Measurements from ENCODE around the gene HECTD4.
"Not testable (repeated sequence)": the region's sequence is repeated elsewhere in the genome, so short reads cannot be mapped to it uniquely, and the experiment has no call there.

The HECTD4 gene

DNA sequence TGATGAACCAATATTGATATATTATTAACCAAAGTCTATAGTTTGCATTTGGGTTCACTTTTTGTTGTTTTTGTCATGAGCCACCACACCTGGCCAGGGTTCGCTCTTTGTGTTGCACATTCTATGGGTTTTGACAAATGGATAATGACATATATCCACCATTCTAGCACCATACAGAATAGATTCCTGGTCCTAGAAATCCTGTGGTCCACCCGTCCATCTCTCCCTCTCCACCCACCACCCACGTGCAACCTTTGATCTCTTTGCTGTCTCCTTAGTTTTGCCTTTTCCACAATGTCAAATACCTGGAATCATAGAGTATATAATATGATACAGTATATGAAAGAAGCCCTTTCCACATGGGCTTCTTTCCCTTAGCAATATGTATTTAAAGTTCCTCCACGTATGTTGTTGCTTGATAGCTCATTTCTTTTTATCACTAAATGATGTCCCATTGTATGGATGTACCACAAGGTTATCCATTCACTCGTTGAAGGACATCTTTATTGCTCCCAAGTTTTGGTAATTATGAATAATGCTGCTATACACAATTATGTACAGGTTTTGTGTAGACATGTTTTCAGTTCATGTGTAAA, 19.8 kb upstream of the HECTD4 start:
- DNase-seq, result no peak

DNA sequence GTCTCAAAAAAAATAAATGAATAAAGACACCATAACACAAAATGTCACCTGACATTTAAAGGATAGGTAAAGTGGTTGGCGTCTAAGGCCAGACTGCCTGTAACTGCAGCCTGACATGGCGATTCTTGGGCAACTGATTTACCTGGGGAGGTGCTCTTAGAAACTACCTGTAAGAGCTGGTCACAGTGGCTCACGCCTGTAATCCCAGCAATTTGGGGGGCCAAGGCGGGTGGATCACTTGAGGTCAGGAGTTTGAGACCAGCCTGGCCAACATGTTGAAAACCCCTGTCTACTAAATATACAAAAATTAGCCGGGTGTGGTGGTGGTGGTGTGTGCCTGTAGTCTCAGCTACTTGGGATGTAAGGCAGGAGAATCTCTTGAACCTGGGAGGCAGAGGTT, 18.8 kb upstream of the HECTD4 start:
- no peak for DNase-seq

DNA sequence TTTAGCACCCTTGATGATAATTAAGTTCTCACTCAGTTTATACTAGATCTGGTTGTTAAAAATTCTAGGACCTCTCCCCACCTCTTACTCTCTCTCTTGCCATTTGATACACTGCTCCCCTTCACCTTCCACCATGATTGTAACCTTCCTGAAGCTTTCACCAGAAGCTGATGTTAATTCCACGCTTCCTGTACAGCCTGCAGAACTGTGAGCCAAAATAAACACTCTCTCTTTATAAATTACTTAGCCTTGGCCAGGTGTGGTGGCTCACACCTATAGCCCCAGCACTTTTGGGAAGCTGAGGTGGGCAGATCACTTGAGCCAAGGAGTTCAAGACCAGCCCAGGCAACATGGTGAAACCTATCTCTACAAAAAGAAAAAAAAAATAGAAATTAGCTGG, 11.1 kb upstream of the HECTD4 start:
- DNase-seq, result no peak

DNA sequence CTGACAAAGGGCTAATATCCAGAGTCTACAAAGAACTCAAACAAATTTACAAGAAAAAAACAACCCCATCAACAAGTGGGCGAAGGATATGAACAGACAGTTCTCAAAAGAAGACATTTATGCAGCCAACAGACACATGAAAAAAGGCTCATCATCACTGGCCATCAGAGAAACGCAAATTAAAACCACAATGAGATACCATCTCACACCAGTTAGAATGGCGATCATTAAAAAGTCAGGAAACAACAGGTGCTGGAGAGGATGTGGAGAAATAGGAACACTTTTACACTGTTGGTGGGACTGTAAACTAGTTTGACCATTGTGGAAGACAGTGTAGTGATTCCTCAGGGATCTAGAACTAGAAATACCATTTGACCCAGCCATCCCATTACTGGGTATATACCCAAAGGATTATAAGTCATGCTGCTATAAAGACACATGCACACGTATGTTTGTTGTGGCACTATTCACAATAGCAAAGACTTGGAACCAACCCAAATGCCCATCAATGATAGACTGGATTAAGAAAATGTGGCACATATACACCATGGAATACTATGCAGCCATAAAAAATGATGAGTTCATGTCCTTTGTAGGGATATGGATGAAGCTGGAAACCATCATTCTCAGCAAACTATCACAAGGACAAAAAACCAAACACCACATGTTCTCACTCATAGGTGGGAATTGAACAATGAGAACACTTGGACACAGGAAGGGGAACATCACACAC, 7.9 kb upstream of the HECTD4 start:
- not testable (repeated sequence) for DNase-seq

DNA sequence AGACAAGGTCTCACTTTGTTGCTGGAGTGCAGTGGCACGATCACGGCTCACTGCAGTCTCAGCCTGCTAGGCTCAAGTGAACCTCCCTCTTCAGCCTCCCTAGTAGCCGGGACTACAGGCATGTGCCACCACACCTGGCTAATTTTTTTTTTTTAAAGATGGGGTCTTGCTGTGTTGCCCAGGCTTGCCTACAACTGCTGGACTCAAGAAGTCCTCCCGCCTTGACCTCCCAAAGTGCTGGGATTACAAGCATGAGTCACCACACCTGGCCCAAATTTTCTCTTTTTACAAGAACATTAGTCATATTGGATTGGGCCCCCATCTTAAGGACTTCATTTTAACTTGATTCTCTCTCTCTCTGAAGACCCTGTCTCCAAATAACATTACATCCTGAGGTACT, 7.0 kb upstream of the HECTD4 start:
- DNase-seq, result no peak

DNA sequence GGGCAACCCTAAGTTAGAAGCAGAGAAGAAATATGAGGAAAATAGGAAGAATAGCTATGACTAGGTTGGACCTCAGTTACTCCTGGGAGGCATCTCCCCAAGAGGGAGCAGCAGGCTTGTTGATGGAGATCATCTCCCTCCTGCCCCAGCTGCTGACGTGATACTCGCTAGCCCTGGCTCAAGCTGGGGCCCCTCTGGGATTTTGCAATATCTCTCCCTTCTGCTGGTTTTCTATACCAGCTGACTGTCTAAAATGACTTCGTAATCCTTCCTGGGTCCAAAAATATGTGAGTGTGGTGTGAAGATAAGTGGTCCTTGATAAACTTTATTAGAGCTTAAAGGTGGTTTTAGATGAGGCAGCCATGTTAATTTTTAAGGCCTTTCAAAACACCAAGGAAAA, 4.5 kb upstream of the HECTD4 start:
- DNase-seq, result no peak

DNA sequence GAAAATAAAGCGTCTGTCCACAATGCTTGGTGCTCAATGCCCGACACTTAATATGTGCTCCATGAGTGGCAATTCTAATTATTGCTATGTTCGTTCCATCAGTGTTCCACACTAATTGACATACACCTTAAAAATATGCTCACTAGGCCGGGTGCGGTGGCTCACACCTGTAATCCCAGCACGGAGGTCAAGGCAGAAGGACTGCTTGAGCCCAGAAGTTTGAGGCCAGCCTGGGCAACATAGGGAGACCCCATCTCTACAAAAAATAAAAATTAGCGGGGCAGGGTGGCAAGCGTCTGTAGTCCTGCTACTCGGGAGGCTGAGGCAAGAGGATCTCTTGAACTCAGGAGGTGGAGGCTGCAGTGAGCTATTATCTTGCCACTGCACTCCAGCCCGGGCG, 635 bp upstream of the HECTD4 start:
- no peak for DNase-seq

DNA sequence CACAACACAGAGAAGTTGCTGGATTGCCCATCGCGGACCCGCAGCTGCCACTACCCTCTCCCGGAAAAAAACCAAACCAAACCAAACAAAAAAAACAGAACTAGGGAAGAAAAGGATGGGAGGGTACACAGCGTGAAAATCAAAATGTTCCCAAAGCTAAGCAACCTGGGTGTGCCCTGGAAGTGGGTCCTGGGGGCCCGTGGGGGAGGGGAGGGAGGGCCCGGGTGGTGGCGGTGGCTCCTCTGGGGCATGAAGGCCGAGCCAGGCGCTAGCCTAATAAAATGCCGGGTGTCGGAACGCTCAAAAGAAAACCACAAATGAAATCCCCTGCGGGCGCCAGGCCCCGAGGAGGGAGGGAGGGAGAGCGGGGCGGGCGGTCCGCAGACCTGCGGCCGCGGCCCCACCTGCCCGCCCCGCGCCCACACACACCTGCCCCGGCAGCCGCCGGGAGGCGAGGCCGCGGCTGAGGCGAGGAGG, 787 bp downstream of the HECTD4 start:
- DNase-seq, result no peak

DNA sequence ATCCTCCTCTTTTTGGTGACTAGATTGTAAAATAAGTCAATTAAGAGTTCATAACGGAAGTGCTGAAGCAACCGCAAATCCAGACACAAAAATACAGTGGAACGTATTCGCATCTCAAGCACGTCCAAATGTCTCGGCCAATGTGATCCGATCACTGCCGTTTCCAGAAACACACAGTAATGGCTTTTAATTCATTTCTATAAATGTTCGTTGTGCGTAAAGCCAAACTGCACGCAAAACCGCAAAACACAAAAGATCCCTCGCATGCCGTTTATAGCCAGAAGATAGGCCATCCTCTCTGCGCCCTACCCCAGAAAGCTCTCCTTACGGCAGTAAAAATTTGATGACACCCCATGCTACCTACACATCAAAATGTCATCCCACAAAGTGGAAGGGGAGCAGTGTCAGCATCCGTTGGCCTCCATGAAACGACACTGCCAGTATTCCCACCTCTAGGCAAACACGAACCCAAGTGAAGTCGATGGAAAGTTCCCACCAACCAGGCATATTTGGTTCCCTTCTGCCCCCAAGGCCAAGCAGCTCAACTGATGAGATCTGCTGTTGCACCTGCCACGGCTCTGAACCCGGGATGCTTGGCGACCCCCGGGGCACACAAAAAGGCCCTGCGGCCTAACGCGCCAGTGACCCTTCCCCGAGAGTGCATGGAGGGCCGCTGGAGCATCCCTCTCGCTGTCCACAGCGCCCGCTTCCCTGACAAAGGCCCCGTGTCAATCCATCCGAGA, 1.4 kb downstream of the HECTD4 start:
- no peak for DNase-seq

DNA sequence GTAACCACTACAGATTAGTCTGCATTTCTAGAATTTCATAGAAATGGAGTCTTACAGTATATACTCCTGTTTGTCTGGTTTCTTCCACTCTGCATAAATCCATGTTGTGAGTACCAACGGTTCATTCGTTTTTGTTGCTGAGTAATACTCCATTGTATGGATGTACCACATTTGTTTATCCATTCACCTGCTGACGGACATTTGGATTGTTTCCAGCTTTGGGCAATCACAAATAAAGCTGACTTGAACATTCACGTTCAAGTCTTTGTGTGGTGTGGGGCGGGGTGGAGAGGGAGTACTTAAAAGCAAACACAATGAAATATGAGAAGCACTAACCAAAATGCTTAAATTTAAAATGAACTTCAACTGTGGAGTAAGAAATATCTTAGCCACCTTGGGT, 7.1 kb downstream of the HECTD4 start:
- DNase-seq, result no peak

DNA sequence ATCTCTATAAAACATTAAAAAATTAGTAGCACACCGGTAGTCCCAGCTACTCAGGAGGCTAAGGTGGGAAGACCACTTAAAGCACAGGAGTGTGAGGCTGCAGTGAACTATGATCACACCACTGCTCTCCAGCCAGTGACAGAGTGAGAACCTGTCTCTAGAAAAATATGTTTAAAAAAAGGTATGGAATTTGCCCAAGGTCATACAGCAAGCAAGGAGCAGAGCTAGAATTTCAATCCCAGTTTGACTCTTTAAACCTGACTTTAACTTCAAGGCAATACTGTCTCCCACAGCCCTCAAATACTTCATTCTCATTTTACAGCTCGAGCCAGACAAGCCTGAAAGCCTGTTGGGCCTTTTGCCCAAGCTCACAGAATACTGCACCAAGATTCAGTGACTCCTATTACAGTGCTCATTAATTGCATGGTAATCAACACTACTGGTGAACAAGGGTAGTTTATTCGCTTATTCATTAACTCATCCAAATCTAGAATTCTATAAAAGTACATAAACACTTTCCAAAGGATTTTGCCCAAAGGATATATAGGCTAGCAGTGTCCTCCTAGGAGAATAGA, 8.0 kb downstream of the HECTD4 start:
- no peak for DNase-seq

DNA sequence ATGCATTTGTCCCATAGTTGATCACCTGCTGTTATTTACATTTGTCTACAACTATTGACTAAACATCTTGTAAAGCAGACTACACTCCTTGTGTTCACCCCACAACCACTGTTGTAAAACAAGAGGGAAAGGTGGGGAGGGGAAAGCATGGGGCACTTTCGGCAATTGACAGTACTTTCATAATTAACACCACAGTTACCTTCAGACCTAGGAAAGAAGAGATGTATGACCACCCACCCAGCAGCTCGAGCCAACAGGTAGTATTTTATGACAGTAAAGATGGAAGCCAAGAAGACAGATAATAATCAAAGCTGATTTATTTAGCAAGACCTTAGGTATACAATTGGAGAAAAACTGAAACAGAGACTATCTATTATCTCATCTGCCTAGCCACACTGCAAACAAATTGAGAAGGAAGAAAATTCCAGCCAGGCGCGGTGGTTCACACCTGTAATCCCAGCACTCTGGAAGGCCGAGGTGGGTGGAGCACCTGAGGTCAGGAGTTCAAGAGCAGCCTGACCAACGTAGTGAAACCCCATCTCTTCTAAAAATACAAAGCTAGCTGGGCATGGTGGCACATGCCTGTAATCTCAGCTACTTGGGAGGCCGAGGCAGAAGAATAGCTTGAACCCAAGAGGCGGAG, 11.2 kb downstream of the HECTD4 start:
- no peak for DNase-seq

DNA sequence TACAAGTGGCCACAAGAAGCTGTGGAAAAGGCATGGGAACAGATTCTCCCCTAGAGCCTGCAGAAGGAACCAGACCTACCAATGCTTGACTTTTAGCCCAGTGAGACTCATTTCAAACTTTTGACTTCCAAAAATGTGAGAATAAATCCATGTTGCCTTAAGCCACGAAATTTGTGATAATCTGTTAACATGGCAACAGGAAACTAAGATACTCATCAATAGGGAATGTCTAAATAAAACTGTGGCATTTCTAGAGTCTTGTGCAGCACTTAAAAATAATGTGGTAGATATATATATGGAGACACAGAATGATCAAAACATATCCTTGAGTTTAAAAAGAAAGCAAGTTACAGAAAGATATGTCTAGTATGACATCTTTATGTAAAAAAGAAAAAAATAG, 12.0 kb downstream of the HECTD4 start:
- no peak for DNase-seq

DNA sequence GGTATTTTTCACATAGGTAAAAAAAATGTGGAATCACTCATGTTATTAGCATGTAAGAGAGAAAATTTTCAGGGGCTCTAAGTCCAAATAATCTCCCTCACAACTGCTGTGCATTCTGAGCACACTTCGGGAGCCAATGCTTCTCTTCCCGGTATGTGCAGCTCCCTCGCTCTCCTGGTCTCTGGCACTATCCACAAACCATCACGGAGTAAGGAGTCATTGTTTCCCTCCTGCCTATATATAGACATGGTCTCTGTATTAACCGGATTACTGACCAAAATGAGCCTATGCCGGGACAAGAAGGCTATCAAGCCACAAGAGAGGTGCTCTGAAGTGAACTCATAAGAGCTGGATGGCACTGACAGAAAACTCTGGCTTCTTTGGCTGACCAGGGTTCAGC, 13.4 kb downstream of the HECTD4 start:
- DNase-seq, result no peak

DNA sequence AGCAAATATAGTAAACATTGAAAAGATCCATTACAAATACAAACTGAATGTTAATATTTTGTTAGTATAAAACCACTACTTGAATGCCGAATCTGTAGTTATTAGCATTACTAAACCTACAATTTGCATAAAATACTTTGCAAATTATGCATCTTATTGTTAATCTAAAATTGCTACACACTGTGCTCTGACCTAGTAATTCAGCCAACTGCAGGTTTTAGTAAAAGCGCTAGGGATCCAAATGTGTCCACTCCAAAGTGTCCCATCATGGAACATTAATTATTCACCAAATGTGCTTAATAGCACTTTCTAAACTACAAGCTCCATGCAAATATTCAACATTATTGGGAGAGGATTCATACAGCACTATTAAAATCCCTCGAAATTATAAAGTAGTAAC, 14.3 kb downstream of the HECTD4 start:
- DNase-seq, result no peak

DNA sequence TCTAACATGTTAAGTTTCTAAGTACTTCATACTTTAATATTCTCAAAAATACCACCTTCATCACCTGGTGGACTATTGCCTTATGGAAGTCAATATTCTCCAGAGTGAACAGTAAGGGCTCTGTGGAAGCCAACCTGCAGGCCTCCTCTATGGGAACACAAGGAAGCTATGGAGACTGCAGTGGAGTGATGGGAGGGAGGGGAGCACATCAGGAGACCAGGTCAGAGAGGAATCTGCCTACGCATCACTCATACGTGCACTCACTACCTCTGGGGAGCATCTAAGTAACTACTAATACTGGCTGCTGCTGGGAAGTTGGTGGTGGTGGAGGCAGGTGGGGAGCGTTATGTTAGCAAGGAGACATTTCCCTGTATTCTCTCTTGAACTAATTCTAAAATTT, 19.9 kb downstream of the HECTD4 start:
- no peak for DNase-seq

DNA sequence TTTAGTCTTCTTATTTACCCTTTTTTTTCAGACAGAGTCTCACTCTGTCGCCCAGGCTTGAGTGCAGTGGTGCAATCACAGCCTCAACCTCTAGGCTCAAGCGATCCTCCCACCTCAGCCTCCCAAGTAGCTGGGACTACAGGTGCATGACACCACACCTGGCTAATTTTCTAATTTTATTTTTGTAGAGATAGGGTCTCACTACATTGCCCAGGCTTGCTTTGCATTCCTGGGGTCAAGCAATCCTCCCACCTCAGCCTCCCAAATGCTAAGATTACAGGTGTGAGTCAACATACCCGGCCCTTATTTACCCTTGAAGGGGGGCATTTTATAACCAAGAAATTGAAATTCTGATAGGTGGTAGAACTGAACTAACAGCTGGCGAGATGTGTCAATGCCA, 21.0 kb downstream of the HECTD4 start:
- no peak for DNase-seq

DNA sequence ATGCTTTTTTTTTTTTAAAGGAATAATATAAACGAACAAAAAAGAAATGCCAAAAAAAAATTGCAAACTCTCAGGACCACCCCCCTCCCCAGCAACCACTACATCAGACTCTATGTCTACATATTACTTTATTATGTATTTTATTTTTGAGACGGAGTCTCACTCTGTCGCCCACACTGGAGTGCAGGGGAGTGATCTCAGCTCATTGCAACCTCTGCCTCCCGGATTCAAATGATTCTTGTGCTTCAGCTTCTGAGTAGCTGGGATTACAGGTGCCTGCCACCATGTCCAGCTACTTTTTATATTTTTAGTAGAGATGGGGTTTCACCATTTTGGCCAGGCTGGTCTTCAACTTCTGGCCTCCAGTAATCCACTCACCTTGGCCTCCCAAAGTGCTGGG, 22.9 kb downstream of the HECTD4 start:
- DNase-seq, result no peak

DNA sequence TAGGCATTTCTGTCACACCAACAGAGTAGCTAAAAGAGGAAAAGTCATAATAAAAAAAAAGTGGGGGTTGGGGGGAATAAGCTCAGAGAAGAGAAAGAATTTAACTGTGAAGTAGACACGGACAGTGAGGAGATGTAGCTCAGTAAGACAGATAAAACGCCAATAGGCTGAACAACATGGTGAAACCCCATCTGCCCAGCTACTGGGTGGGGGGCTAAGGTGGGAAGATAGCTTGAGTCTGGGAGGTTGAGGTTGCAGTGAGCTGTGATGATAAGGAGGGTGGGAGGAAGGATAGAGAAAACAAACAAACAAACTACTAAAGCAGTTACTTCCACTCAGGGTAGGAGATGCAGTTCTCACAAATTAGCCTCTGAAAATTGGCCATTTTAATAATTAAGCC, 25.0 kb downstream of the HECTD4 start:
- no peak for DNase-seq

DNA sequence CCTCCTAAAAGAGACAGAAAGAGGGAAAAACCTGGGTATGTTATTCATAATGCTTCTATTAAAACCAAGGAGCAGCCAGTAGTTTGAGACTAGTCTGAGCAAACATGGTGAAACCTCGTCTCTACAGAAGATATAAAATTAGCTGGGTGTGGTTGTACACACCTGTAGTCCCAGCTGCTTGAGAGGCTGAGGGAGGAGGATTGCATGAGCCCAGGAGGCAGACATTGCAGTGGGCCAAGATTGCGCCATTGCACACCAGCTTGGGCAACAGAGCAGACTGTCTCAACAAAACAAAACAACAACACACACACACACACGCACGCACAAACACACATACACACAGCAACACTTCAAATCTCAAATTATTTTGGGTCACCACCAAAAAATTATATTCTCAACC, 27.8 kb downstream of the HECTD4 start:
- DNase-seq, result no peak

DNA sequence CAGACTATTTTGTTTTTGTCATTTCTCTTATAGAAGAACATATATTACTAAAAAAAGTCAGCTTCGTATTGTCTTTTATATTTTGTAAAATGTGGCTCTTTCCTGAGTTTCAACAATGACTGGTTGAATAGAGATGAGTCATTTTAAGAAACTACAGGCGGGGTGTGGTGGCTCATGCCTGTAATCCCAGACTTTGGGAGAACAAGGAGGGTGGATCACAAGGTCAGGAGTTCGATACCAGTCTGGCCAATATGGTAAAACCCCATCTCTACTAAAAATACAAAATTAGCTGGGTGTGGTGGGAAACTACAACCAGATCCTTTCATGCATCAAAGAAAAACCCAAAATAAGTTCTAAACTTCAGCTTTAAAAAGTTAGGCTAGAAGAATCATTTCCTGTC, 28.8 kb downstream of the HECTD4 start:
- no peak for DNase-seq

DNA sequence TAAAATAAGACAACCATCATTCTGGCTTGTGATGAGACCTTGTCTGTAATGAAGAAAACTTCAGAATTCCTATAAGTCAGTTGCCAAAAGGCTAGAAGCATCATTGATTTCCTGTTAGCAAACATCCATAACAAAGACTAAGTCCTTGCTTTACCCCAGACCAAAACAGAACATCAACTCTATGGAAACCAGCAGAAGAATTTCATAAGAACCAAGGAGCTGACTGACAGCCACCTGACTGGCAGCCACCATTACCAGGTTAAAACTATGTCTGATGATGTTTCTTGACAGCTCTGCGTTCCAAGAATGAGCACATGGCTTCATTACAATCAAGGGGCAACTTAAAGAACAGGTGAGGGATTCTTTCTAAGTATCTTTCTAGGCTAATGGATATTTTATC, 29.3 kb downstream of the HECTD4 start:
- no peak for DNase-seq

All from SIG-M5 (cell line).